Vagina (tissue), 2 donors: ENCODE measurements around the gene PADI6. TPM values are rescaled to one million over a fixed set of nuclear protein-coding genes. Genes with fewer than 3 reads are reported as not detected.

Experiments
- DNase-seq, 2 donors: peaks; one replicate each; pipeline ENCODE4 v3.0.0-alpha.2; 2017; ENCODE audit errors: extremely low spot score in 2 of 2
- H3K27ac ChIP-seq: fragments of 200-600 bp; sonication (generic); one replicate; pipeline ENCODE4 v1.5.1; 2019
- H3K27me3 ChIP-seq: fragments of 200-600 bp; sonication (generic); one replicate; pipeline ENCODE4 v1.5.1; 2019
- H3K36me3 ChIP-seq, 2 donors: fragments of 200-600 bp; sonication (generic); one replicate each; pipeline ENCODE4 v1.5.1; 2017 to 2019
- H3K4me1 ChIP-seq: fragments of 200-600 bp; sonication (generic); one replicate; pipeline ENCODE4 v1.5.1; 2019
- H3K4me3 ChIP-seq, 2 donors: fragments of 200-600 bp; sonication (generic); 1 replicate in 1 of 2; 2 replicates in 1 of 2; pipeline ENCODE4 v1.5.1; 2016 to 2019
- H3K9me3 ChIP-seq: fragments of 200-600 bp; sonication (generic); one replicate; pipeline ENCODE4 v1.5.1; 2019
- POLR2A ChIP-seq, 2 donors: fragments of 450-650 bp; IDR thresholded peaks; one replicate each; pipeline ENCODE4 v1.6.1; 2017; ENCODE audit warnings: antibody characterized with exemption in 2 of 2, mild to moderate bottlenecking in 2 of 2, moderate library complexity in 2 of 2
- POLR2AphosphoS5 ChIP-seq, 2 donors: sonication (generic); formaldehyde crosslinking; IDR thresholded peaks; one replicate each; pipeline ENCODE4 v1.9.0; 2017; ENCODE audit warnings: antibody characterized with exemption in 2 of 2, mild to moderate bottlenecking in 2 of 2, low read depth in 1 of 2; ENCODE audit not compliant: insufficient read depth in 1 of 2
- intact Hi-C: fragments of 100-400 bp; cut with DNase I; formaldehyde crosslinking; loops from one replicate; pipeline ENCODE4 v1.15.1; 2023
- total RNA-seq: library from RNA; depleted of rRNA; stranded (reverse); fragments of >200 nt; gene quantifications from one replicate; pipeline ENCODE4 v1.2.3, GENCODE V29; 2016
- TF ChIP-seq, protein P1 (sequence below), 3 experiments: fragments of 450-650 bp in 2 of 3; fragments of 200-600 bp in 1 of 3; sonication (generic) in 1 of 3; IDR thresholded peaks; one replicate each; pipeline ENCODE4 v1.5.1; 2017 to 2019; ENCODE audit warnings: antibody characterized with exemption in 3 of 3, mild to moderate bottlenecking in 2 of 3, moderate library complexity in 2 of 3

Gene PADI6
- total RNA-seq, 1 donor from 2014 or later = not detected

DNA sequence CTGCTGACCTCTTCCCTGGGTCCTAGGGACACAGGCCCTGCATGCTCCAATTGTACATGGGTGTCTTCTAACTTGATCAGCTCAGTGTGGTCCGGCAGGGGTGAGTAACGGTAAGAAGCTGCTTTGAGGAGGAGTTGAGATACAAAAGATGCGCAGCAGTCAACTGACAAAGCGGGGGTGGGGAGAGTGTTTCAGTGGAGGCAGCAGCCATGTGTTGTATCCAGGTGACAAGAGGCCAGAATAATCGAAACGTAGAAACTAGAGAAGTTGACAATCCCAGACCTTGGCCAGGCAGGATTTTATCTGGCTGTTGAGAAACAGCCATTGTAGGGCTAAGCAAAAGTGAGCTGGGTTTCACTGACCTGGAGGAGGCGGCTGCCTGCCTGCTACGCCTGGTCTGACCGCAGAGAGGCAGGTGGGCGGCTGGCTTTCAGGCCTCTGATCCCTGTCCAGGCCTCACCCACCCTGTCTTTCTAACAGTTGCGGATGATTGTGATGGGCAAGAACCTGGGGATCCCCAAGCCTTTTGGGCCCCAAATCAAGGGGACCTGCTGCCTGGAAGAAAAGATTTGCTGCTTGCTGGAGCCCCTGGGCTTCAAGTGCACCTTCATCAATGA is 28.8 kb downstream of the PADI6 start:
- no peaks in the 10 kb centered on the region for H3K36me3 ChIP-seq
- no peak for DNase-seq
- intact Hi-C loops = no loop called here
- TF ChIP-seq POLR2AphosphoS5 (IDR thresholded peaks at IDR 0.05; ENCODE audit: insufficient read depth in 1 of 2, low read depth in 1 of 2) (no peak), POLR2A (IDR thresholded peaks at IDR 0.05) (no peak)
- TF ChIP-seq, protein P1, sequence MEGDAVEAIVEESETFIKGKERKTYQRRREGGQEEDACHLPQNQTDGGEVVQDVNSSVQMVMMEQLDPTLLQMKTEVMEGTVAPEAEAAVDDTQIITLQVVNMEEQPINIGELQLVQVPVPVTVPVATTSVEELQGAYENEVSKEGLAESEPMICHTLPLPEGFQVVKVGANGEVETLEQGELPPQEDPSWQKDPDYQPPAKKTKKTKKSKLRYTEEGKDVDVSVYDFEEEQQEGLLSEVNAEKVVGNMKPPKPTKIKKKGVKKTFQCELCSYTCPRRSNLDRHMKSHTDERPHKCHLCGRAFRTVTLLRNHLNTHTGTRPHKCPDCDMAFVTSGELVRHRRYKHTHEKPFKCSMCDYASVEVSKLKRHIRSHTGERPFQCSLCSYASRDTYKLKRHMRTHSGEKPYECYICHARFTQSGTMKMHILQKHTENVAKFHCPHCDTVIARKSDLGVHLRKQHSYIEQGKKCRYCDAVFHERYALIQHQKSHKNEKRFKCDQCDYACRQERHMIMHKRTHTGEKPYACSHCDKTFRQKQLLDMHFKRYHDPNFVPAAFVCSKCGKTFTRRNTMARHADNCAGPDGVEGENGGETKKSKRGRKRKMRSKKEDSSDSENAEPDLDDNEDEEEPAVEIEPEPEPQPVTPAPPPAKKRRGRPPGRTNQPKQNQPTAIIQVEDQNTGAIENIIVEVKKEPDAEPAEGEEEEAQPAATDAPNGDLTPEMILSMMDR (IDR thresholded peaks at IDR 0.05) = no peak
- H3K9me3 ChIP-seq = no peaks in the 10 kb centered on the region
- H3K4me3 ChIP-seq = no peak overlapping the region
- no peaks in the 10 kb centered on the region for H3K4me1 ChIP-seq
- H3K27me3 ChIP-seq = no peaks in the 10 kb centered on the region
- H3K27ac ChIP-seq = no peak overlapping the region

DNA sequence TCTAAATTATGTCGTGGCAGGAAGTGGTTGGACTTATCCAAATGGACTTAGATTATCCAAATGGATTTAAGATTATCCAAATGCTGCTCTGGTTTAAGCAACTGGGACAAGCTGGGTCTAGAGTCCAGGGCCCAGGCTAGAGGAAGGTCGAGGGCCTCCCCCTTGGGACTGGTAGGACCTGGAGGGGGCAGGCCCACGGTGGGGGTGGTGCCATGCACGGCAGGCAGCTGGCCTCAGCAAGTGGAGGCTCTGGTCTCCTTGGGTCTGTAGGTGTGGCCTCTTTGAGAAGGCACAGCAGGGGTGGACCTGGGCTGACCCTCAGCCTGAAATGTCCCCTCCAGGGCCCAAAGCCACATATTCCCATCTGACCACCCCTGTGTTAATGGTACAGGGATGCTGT is 29.8 kb downstream of the PADI6 start:
- Histone ChIP-seq H3K9me3 (no peaks in the 10 kb centered on the region), H3K4me1 (no peaks in the 10 kb centered on the region), H3K36me3 (peaks cover 0 to under 1% of the 10 kb centered on the region in 2 donors), H3K4me3 (no peak overlapping the region), H3K27me3 (no peaks in the 10 kb centered on the region), H3K27ac (no peak overlapping the region)
- TF ChIP-seq, protein P1 (IDR thresholded peaks at IDR 0.05) = no peak
- TF ChIP-seq POLR2A (IDR thresholded peaks at IDR 0.05) (no peak), POLR2AphosphoS5 (IDR thresholded peaks at IDR 0.05; ENCODE audit: insufficient read depth in 1 of 2, low read depth in 1 of 2) (no peak)
- intact Hi-C loops = no loop called here
- DNase-seq = no peak

DNA sequence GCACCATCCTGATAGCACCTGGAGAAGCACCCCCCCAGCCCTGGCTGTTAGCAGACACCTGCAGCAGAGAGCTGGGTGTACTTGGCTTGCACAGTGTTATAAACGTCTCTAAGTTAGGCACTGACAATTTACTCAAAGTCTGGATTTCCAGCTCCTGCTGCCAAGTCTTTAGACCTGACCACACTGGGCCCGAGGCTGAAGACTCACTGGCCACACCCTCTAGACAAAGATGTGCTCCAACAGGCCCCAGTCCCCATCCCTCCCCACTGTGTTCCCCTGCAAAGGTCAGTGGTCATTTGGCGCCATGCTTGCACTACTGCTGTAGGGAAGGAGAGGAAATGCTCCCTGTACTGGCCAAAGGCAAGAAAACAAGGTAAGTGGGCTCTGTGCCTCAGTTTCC is 31.1 kb downstream of the PADI6 start:
- H3K9me3 ChIP-seq = no peaks in the 10 kb centered on the region
- no peak for DNase-seq
- H3K4me1 ChIP-seq = no peaks in the 10 kb centered on the region
- H3K27ac ChIP-seq = no peak overlapping the region
- intact Hi-C loops = no loop called here
- peaks cover 0 to 9% of the 10 kb centered on the region in 2 donors for H3K36me3 ChIP-seq
- H3K4me3 ChIP-seq = no peak overlapping the region
- TF ChIP-seq POLR2A (IDR thresholded peaks at IDR 0.05) = no peak
- TF ChIP-seq POLR2AphosphoS5 (IDR thresholded peaks at IDR 0.05; ENCODE audit: insufficient read depth in 1 of 2, low read depth in 1 of 2) = no peak
- TF ChIP-seq, protein P1 (IDR thresholded peaks at IDR 0.05) = no peak
- no peaks in the 10 kb centered on the region for H3K27me3 ChIP-seq

DNA sequence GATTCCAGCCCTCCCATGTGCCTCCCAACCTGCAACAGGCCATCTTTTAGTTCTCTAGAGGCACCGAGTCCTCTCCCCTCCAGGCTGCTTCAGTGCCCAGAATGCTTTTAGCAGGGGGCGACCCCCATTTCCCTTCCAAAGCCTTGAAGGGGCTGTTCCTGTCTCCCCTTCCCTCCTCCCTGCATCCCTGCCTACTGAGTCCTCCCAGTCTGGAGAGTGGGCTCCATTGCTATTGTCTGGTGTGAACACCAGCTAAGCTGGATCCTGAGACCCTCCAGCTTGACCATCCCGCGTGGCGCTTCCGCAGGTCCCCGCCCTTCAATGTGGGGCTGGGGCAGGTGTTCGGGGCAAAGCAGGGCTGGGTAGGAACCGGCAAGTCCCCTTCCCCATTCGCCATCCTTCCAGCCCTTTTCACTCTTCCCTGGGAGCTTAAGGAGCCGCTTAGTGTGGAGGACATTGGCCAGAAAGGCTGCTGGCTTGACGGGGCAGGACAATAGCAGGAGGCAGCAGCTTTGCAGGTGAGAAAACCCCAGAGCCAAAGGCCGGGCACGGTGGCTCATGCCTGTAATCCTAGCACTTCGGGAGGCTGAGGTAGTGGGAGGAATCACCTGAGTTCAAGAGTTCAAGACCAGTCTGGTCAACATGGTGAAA is 32.2 kb downstream of the PADI6 start:
- Histone ChIP-seq H3K9me3 (no peaks in the 10 kb centered on the region), H3K27me3 (no peaks in the 10 kb centered on the region), H3K27ac (no peak overlapping the region), H3K36me3 (peaks cover 0 to 20% of the 10 kb centered on the region in 2 donors), H3K4me3 (no peak overlapping the region), H3K4me1 (no peaks in the 10 kb centered on the region)
- TF ChIP-seq POLR2A (IDR thresholded peaks at IDR 0.05) = no peak
- no peak for DNase-seq
- intact Hi-C loops = no loop called here

DNA sequence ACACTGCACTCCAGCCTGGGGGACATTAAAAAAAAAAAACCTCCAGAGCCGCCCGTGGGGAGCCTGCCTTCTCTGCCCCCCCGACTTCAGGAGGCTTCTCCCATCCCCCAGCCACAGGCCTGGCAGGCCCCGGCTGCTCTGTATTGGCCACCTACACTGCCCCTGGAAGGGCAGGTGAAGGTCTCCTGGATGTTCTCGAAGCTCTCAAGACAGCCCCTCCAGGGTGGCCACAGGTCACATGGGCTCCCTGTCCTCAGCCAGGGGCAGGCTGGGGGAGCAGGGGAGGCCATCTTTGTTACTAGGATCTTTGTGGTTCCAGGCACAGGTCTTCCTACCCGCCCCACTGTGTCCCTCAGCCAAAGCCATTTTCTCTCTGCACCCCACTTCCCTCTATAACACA is 32.8 kb downstream of the PADI6 start:
- no peaks in the 10 kb centered on the region for H3K27me3 ChIP-seq
- H3K36me3 ChIP-seq = peaks cover 0 to 26% of the 10 kb centered on the region in 2 donors
- intact Hi-C loops = no loop called here
- no peaks in the 10 kb centered on the region for H3K9me3 ChIP-seq
- no peak for DNase-seq
- TF ChIP-seq, protein P1 (IDR thresholded peaks at IDR 0.05) = no peak
- TF ChIP-seq POLR2A (IDR thresholded peaks at IDR 0.05) = no peak
- TF ChIP-seq POLR2AphosphoS5 (IDR thresholded peaks at IDR 0.05; ENCODE audit: insufficient read depth in 1 of 2, low read depth in 1 of 2) = no peak
- H3K27ac ChIP-seq = no peak overlapping the region
- no peaks in the 10 kb centered on the region for H3K4me1 ChIP-seq
- H3K4me3 ChIP-seq = no peak overlapping the region
